ENCODE data around the gene BST2. TPM values are rescaled to one million over a fixed set of nuclear protein-coding genes. Genes with fewer than 3 reads are reported as not detected.
A peak's percentile ranks its signal among the peaks of the same experiment; 100 is the strongest.

BST2 gene
- total and polyA plus RNA-seq, 5 donors from 2014 or later, result 45.6 to 175 (median 157) TPM

DNA sequence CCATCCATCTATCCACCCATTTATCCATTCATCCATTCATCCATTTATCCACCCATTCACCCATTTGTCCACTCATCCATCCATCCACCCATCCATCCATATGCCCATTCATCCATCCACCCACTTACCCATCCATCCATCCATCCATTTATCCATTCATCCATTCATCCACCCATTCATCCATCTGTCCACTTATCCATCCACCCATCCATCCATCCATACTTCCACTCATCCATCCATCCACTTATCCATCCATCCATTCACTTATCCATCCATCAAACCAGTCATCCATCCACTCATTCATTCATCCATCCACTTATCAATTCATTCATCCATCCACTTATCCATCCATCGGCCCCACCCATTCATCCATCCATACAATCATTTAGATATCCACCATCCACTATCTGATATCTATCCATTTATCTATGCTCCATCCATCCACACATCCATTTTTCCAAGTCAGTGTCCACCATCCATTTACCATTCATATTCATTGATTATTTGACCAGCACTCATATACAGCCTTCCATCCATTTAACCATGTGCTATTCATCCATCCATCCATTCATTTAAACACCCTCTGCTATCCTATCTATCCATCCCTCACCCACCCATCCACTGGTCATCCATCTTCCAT, 40.2 kb upstream of the BST2 start:
- Mint-ChIP-seq H3K27ac (no peak overlapping the region), H3K27me3 (peaks cover 18% of the 10 kb centered on the region), H3K4me3 (no peak overlapping the region), H3K4me1 (peaks cover 0 to 14% (median 7%) of the 10 kb centered on the region in 4 donors), H3K9me3 (peaks cover 0 to 1% (median 0%) of the 10 kb centered on the region in 7 donors), H3K36me3 (peaks cover 3% of the 10 kb centered on the region)
- Histone ChIP-seq H3K4me3 (ENCODE audit: low read depth, low read length) (no peak overlapping the region), H3K27me3 (ENCODE audit: control insufficient read depth, insufficient read depth, low read length) (peaks cover 3% of the 10 kb centered on the region), H3K9me3 (ENCODE audit: control insufficient read depth in 2 of 2, low read length in 2 of 2) (no peaks in the 10 kb centered on the region), H3K36me3 (ENCODE audit: control insufficient read depth, insufficient read depth, low read length) (no peaks in the 10 kb centered on the region), H3K4me1 (ENCODE audit: control insufficient read depth, insufficient read depth, low read length, poor library complexity, severe bottlenecking) (peaks cover 10% of the 10 kb centered on the region), H3K27ac (ENCODE audit: insufficient read depth, low read length, poor library complexity, severe bottlenecking) (no peak overlapping the region)
- ATAC-seq (ENCODE audit: low read depth in 2 of 2), result no peak
- no peak for DNase-seq

DNA sequence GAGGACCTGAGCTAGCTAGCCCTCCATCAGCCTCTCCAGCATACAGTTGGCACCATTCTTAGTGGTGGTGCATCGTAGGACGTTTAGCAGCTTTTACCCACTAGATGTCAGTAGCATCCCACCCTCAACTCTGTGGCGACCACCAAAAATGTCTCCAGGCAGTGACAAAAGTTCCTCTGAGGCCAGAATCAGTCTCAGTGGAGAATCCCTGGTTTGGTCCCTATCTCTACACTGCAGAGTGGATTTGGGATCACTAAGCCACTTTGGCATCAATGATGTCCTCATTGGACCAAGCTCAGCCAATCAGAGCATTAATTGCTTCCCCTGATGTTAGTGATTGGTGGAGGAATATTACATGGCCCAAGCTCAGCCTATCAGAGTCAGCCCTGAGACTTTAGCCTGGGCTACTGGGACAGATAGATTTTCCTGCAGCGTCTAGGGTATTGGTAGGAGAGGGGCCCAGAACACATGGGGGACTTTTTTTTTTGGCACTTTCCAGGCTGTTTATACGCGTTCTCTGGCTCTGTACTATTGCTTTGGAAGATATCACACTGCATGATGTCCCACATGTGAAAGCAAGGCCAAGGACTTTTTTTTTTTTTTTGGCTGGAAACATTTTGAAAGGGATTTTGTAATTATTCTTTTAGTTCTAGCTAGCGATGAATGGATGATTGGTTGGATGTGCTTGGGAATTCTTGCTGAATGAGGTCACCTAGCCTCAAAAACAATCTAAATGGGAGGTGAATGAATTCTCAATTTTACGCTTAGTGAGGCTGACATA, 36.0 kb upstream of the BST2 start:
- ATAC-seq (ENCODE audit: low read depth in 2 of 2) (peak in 1 of 2 donors; percentile 31), DNase-seq (peak in 2 of 3 donors; percentile 26 to 38)
- H3K36me3 Mint-ChIP-seq, result no peaks in the 10 kb centered on the region

DNA sequence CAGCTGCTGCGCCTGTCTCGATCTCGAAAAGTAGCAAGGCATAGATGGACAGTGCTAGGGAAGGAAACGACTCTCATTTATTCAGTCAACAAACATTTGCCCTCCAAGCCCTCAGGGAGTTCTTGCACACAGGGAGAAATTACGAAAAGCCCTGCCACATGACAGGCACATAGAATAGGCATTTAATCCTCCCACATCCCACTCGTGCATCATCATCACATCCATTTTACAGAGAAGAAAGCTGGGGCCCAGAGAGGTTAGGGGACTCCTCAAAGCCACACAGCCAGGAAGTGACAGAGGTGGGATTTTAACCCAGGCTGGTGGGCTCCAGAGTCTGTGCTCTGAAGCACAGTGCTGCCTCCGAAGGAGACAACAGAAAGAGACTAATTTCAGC, 31.4 kb upstream of the BST2 start:
- H3K4me3 Mint-ChIP-seq, result no peak overlapping the region
- H3K27ac Mint-ChIP-seq, result no peak overlapping the region
- DNase-seq, result no peak
- no peaks in the 10 kb centered on the region for H3K9me3 Mint-ChIP-seq
- H3K27me3 ChIP-seq (ENCODE audit: control insufficient read depth, insufficient read depth, low read length), result no peaks in the 10 kb centered on the region
- no peak overlapping the region for H3K4me3 ChIP-seq (ENCODE audit: low read depth, low read length)
- ATAC-seq (ENCODE audit: low read depth in 2 of 2), result no peak
- no peaks in the 10 kb centered on the region for H3K27me3 Mint-ChIP-seq
- no peak overlapping the region for H3K27ac ChIP-seq (ENCODE audit: insufficient read depth, low read length, poor library complexity, severe bottlenecking)
- no peaks in the 10 kb centered on the region for H3K4me1 Mint-ChIP-seq
- H3K9me3 ChIP-seq (ENCODE audit: control insufficient read depth in 2 of 2, low read length in 2 of 2), result no peaks in the 10 kb centered on the region
- no peaks in the 10 kb centered on the region for H3K4me1 ChIP-seq (ENCODE audit: control insufficient read depth, insufficient read depth, low read length, poor library complexity, severe bottlenecking)
- H3K36me3 ChIP-seq (ENCODE audit: control insufficient read depth, insufficient read depth, low read length), result no peaks in the 10 kb centered on the region
- no peaks in the 10 kb centered on the region for H3K36me3 Mint-ChIP-seq

More for the DNA sequence above, 36.0 kb upstream of the BST2 start:
- no peak overlapping the region for H3K27ac Mint-ChIP-seq
- no peaks in the 10 kb centered on the region for H3K4me1 Mint-ChIP-seq
- no peaks in the 10 kb centered on the region for H3K4me1 ChIP-seq (ENCODE audit: control insufficient read depth, insufficient read depth, low read length, poor library complexity, severe bottlenecking)
- no peaks in the 10 kb centered on the region for H3K9me3 Mint-ChIP-seq
- no peaks in the 10 kb centered on the region for H3K27me3 Mint-ChIP-seq
- no peak overlapping the region for H3K4me3 Mint-ChIP-seq
- no peaks in the 10 kb centered on the region for H3K27me3 ChIP-seq (ENCODE audit: control insufficient read depth, insufficient read depth, low read length)
- H3K36me3 ChIP-seq (ENCODE audit: control insufficient read depth, insufficient read depth, low read length), result no peaks in the 10 kb centered on the region
- no peak overlapping the region for H3K27ac ChIP-seq (ENCODE audit: insufficient read depth, low read length, poor library complexity, severe bottlenecking)
- no peak overlapping the region for H3K4me3 ChIP-seq (ENCODE audit: low read depth, low read length)
- no peaks in the 10 kb centered on the region for H3K9me3 ChIP-seq (ENCODE audit: control insufficient read depth in 2 of 2, low read length in 2 of 2)

DNA sequence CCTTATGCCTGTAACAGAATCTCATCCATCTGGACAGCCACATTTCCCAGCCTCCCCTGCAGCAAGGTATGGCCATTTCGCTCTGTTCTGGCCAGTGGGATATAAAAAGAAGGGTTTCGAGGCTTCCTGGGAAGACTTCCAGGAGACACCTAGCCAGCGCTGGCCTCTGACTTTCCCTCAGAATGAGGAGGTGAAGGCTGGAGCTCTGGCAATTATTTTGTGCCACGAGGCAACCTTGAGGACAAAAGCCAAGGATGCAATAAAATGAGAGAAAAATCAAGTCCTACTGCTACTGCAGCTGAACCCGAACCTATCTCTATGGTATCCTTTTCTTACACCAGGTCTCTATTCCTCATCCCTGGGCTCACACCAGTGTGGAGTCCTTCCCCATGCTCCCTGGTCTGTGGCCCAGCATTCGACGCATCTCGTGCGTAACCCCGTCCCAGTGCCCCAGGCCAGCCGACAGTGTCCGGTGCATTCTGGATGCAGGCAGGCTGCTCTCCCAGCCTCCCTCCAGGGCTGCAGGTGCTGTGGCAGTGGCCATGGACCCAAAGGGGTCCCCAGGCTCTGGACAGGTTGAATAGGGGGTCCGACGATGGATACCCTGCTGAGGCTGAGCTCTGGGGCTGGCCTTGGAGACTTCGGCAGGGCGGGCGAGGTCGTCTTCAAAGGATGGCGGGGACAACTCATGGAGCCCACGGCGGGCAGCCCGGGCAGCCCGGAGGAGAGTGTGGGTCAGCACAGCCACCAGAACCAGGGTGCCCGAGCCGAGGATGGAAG, 30.9 kb upstream of the BST2 start:
- Mint-ChIP-seq H3K4me1 (no peaks in the 10 kb centered on the region), H3K36me3 (no peaks in the 10 kb centered on the region), H3K27ac (no peak overlapping the region), H3K9me3 (no peaks in the 10 kb centered on the region), H3K27me3 (no peaks in the 10 kb centered on the region), H3K4me3 (no peak overlapping the region)
- Histone ChIP-seq H3K36me3 (ENCODE audit: control insufficient read depth, insufficient read depth, low read length) (no peaks in the 10 kb centered on the region), H3K27me3 (ENCODE audit: control insufficient read depth, insufficient read depth, low read length) (no peaks in the 10 kb centered on the region), H3K4me3 (ENCODE audit: low read depth, low read length) (no peak overlapping the region), H3K4me1 (ENCODE audit: control insufficient read depth, insufficient read depth, low read length, poor library complexity, severe bottlenecking) (no peaks in the 10 kb centered on the region), H3K9me3 (ENCODE audit: control insufficient read depth in 2 of 2, low read length in 2 of 2) (no peaks in the 10 kb centered on the region), H3K27ac (ENCODE audit: insufficient read depth, low read length, poor library complexity, severe bottlenecking) (no peak overlapping the region)
- ATAC-seq (ENCODE audit: low read depth in 2 of 2) (no peak), DNase-seq (no peak)

DNA sequence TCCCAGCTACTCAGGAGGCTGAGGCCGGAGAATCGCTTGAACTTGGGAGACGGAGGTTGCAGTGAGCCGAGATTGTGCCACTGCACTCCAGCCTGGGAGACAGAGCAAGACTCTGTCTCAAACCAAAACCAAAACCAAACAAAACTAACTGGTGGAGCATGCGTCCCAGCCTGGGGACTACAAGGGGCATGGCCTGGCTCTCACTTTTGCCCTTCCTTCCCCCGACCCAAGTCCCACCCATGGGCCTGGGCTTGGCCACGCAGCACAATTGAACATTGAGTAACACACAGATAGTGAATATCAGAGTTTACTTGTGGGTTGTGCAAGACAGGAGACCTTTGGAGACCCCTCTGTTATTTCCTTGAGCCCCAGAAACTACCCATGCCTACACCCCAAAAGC, 29.8 kb upstream of the BST2 start:
- Mint-ChIP-seq H3K36me3 (no peaks in the 10 kb centered on the region), H3K27ac (no peak overlapping the region), H3K4me1 (no peaks in the 10 kb centered on the region), H3K27me3 (no peaks in the 10 kb centered on the region), H3K4me3 (no peak overlapping the region), H3K9me3 (no peaks in the 10 kb centered on the region)
- ATAC-seq (ENCODE audit: low read depth in 2 of 2), result no peak
- no peak overlapping the region for H3K4me3 ChIP-seq (ENCODE audit: low read depth, low read length)
- H3K27me3 ChIP-seq (ENCODE audit: control insufficient read depth, insufficient read depth, low read length), result no peaks in the 10 kb centered on the region
- no peaks in the 10 kb centered on the region for H3K9me3 ChIP-seq (ENCODE audit: control insufficient read depth in 2 of 2, low read length in 2 of 2)
- H3K4me1 ChIP-seq (ENCODE audit: control insufficient read depth, insufficient read depth, low read length, poor library complexity, severe bottlenecking), result no peaks in the 10 kb centered on the region
- H3K36me3 ChIP-seq (ENCODE audit: control insufficient read depth, insufficient read depth, low read length), result no peaks in the 10 kb centered on the region
- no peak overlapping the region for H3K27ac ChIP-seq (ENCODE audit: insufficient read depth, low read length, poor library complexity, severe bottlenecking)
- no peak for DNase-seq

DNA sequence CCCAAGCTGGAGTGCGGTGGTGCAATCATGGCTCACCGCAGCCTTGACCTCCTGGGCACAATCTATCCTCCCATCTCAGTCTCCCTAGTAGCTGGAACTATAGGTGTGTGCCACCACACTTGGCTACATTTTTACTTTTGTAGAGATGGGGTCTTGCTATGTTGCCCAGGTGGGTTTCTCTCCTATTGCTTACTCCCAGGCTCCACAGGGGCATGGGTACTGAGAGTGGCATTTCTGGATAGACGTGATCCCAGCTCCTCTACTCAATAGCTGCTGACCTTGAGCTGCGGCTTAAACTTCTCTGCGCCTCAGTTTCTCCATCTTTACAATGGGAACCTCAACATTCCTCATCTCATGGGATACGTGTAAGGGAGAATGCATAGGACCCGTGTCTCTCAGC, 26.0 kb upstream of the BST2 start:
- Histone ChIP-seq H3K9me3 (ENCODE audit: control insufficient read depth in 2 of 2, low read length in 2 of 2) (no peaks in the 10 kb centered on the region), H3K4me1 (ENCODE audit: control insufficient read depth, insufficient read depth, low read length, poor library complexity, severe bottlenecking) (no peaks in the 10 kb centered on the region), H3K27ac (ENCODE audit: insufficient read depth, low read length, poor library complexity, severe bottlenecking) (no peak overlapping the region), H3K36me3 (ENCODE audit: control insufficient read depth, insufficient read depth, low read length) (no peaks in the 10 kb centered on the region), H3K27me3 (ENCODE audit: control insufficient read depth, insufficient read depth, low read length) (no peaks in the 10 kb centered on the region), H3K4me3 (ENCODE audit: low read depth, low read length) (no peak overlapping the region)
- peak overlapping the region in 1 of 3 donors; percentile 5 for H3K27ac Mint-ChIP-seq
- no peaks in the 10 kb centered on the region for H3K9me3 Mint-ChIP-seq
- H3K27me3 Mint-ChIP-seq, result no peaks in the 10 kb centered on the region
- DNase-seq, result no peak
- ATAC-seq (ENCODE audit: low read depth in 2 of 2), result no peak
- H3K36me3 Mint-ChIP-seq, result no peaks in the 10 kb centered on the region
- no peaks in the 10 kb centered on the region for H3K4me1 Mint-ChIP-seq
- H3K4me3 Mint-ChIP-seq, result no peak overlapping the region

DNA sequence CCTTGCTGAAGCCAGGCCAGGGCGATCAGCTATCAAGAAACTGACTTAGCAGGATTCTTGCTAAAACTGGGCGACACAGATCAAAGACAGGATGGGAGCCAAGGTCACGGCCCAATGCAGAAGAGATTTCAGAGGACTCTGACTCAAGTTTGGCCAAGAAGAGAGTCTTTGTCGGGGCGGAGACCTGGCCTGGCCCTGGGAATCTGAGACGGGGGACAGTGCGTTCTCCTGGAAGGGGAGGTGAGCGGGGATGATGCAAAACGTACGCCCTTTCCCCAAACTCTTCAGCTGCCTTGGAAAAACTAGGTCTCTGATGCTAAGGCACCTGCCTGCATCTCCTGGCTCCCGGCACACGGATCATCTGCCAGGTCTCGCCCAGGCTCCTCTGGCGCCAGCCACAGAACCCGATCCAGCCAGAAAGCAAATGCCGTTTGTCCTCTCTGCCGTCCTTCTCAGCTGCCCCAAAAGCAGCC, 24.2 kb upstream of the BST2 start:
- Mint-ChIP-seq H3K27ac (peak overlapping the region in 1 of 3 donors; percentile 89), H3K27me3 (no peaks in the 10 kb centered on the region), H3K4me1 (no peaks in the 10 kb centered on the region), H3K9me3 (no peaks in the 10 kb centered on the region), H3K4me3 (no peak overlapping the region), H3K36me3 (no peaks in the 10 kb centered on the region)
- H3K27me3 ChIP-seq (ENCODE audit: control insufficient read depth, insufficient read depth, low read length), result no peaks in the 10 kb centered on the region
- H3K27ac ChIP-seq (ENCODE audit: insufficient read depth, low read length, poor library complexity, severe bottlenecking), result no peak overlapping the region
- ATAC-seq (ENCODE audit: low read depth in 2 of 2), result no peak
- no peaks in the 10 kb centered on the region for H3K9me3 ChIP-seq (ENCODE audit: control insufficient read depth in 2 of 2, low read length in 2 of 2)
- H3K4me3 ChIP-seq (ENCODE audit: low read depth, low read length), result no peak overlapping the region
- H3K4me1 ChIP-seq (ENCODE audit: control insufficient read depth, insufficient read depth, low read length, poor library complexity, severe bottlenecking), result no peaks in the 10 kb centered on the region
- no peaks in the 10 kb centered on the region for H3K36me3 ChIP-seq (ENCODE audit: control insufficient read depth, insufficient read depth, low read length)
- no peak for DNase-seq
